Measurements from ENCODE around the gene SFTA2. TPM values are rescaled to one million over a fixed set of nuclear protein-coding genes. Genes with fewer than 3 reads are reported as not detected.

SFTA2 gene
- total RNA-seq, 1 experiment from 2014 or later, result not detected

DNA sequence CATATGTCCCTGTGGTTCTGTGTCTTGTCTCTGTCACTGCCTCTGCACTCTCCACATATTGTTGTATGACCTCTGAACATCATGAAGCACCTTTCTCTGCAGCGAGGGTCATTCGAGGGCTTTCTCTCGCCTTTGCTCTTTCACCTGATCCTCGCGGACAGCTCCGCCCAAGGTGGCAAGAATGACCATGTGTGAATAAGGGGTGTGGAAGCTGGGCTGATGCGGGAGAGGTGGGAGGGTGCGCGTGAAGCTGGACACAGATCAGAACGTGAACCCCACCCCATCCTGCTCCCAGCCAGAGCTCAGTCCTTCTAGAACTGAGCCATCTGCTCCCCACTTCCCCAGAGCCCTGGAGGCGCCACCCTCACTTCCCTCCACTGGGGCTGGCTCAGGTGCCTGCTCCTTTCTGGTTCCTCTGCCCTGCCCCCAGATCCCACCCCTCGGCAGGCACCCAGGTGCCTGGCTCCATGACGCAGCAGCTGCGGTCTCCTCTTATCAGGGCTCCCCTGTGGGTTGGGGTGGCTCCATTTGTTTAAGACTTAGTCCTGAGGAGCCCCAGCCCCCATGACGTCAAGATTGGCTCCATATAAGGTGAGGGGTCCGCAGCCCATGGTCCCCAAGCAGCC is 8.5 kb upstream of the SFTA2 start, which contains the start of gene MUCL3:
MUCL3 (plus strand) TSS at position 613 of the 626 bp plus-strand sequence. CDS start 27 bp downstream, outside the sequence.
- Histone ChIP-seq H3K4me1 (ENCODE audit: insufficient read depth, low read length) (peaks cover 9% of the 10 kb centered on the region; the same call in 1 of the 2 replicates), H4K20me1 (ENCODE audit: low read length) (no peaks in the 10 kb centered on the region), H3K9me2 (replicated peaks; ENCODE audit: low read length) (no peaks in the 10 kb centered on the region), H3K27ac (ENCODE audit: low read length) (no peak within 1 kb of the TSS), H3K27me3 (ENCODE audit: low read length) (no peaks in the 10 kb centered on the region), H3K79me2 (ENCODE audit: low read length) (no peaks in the 10 kb centered on the region), H2AFZ (ENCODE audit: low read length) (no peak within 1 kb of the TSS), H3F3A (ENCODE audit: low read length, unreplicated experiment) (no peaks in the 10 kb centered on the region), H3K9ac (ENCODE audit: low read length) (no peak within 1 kb of the TSS), H3K4me2 (ENCODE audit: low read length) (no peak within 1 kb of the TSS), H3K4me3 (ENCODE audit: low read length) (no peak within 1 kb of the TSS), H3K9me3 (ENCODE audit: low read length) (no peaks in the 10 kb centered on the region), H3K36me3 (ENCODE audit: low read depth, low read length) (no peaks in the 10 kb centered on the region)
- TF ChIP-seq EZH2 (IDR thresholded peaks at IDR 0.05; ENCODE audit: low read length, unreplicated experiment), result no peak
- no peak for TF ChIP-seq EZH2phosphoT487 (IDR thresholded peaks at IDR 0.05; ENCODE audit: borderline replicate concordance, low read length)
- TF ChIP-seq, protein P1, sequence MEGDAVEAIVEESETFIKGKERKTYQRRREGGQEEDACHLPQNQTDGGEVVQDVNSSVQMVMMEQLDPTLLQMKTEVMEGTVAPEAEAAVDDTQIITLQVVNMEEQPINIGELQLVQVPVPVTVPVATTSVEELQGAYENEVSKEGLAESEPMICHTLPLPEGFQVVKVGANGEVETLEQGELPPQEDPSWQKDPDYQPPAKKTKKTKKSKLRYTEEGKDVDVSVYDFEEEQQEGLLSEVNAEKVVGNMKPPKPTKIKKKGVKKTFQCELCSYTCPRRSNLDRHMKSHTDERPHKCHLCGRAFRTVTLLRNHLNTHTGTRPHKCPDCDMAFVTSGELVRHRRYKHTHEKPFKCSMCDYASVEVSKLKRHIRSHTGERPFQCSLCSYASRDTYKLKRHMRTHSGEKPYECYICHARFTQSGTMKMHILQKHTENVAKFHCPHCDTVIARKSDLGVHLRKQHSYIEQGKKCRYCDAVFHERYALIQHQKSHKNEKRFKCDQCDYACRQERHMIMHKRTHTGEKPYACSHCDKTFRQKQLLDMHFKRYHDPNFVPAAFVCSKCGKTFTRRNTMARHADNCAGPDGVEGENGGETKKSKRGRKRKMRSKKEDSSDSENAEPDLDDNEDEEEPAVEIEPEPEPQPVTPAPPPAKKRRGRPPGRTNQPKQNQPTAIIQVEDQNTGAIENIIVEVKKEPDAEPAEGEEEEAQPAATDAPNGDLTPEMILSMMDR (conservative IDR thresholded peaks at IDR 0.05; ENCODE audit: low read depth, low read length), result no peak
- ChIA-PET CTCF (interaction anchor here (0.6 to 1.5 kb wide), 2 partner anchors 130 to 1187 kb away, joined by 3 to 5 read pairs; partner anchors contain the start of gene ATF6B), POLR2A (ENCODE audit: unreplicated experiment) (no interaction called here)
- BruUV-seq (replicated peaks), result no TSS peak
- ATAC-seq (no peak), DNase-seq (no peak)
- intact Hi-C loops (cut with micrococcal nuclease), result no loop called here

DNA sequence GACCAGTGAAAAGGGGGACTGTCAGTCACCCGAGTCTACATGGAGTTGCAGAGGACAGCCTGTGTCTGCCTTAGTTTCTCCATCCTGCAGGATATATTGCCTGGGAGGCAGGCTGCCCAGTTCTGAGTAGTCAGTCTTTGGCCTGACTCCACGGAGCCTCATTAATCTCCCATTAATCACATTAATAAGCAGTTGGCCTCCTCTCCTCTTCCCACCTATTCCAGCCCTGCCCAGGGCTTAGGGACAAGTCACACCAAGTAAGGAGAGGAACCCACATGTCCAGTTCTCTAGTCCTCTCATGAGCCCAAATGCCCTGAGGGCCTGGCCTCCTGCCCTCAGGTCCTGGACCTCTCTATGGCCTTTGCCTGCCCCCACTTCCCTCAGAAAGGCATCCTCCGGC is 7.5 kb upstream of the SFTA2 start:
- no TSS peak for BruUV-seq (replicated peaks)
- Histone ChIP-seq H3K4me1 (ENCODE audit: insufficient read depth, low read length) (peaks cover 9% of the 10 kb centered on the region; the same call in 1 of the 2 replicates), H3F3A (ENCODE audit: low read length, unreplicated experiment) (no peaks in the 10 kb centered on the region), H3K27me3 (ENCODE audit: low read length) (no peaks in the 10 kb centered on the region), H4K20me1 (ENCODE audit: low read length) (no peaks in the 10 kb centered on the region), H2AFZ (ENCODE audit: low read length) (no peak overlapping the region), H3K9me2 (replicated peaks; ENCODE audit: low read length) (no peaks in the 10 kb centered on the region), H3K27ac (ENCODE audit: low read length) (no peak overlapping the region), H3K4me3 (ENCODE audit: low read length) (no peak overlapping the region), H3K36me3 (ENCODE audit: low read depth, low read length) (no peaks in the 10 kb centered on the region), H3K79me2 (ENCODE audit: low read length) (no peaks in the 10 kb centered on the region), H3K9ac (ENCODE audit: low read length) (no peak overlapping the region), H3K9me3 (ENCODE audit: low read length) (no peaks in the 10 kb centered on the region), H3K4me2 (ENCODE audit: low read length) (no peak overlapping the region)
- intact Hi-C loops (cut with micrococcal nuclease), result loop anchor here (10.0 kb wide), 1 partner anchor 45 kb away; the partner anchor contains the start of gene MUC21
- ChIA-PET POLR2A (ENCODE audit: unreplicated experiment) (no interaction called here), CTCF (interaction anchor here (1.5 kb wide), 1 partner anchor 131 kb away, joined by 5 read pairs; no protein-coding TSS in a partner anchor)
- no peak for TF ChIP-seq EZH2 (IDR thresholded peaks at IDR 0.05; ENCODE audit: low read length, unreplicated experiment)
- TF ChIP-seq EZH2phosphoT487 (IDR thresholded peaks at IDR 0.05; ENCODE audit: borderline replicate concordance, low read length), result no peak
- TF ChIP-seq, protein P1 (conservative IDR thresholded peaks at IDR 0.05; ENCODE audit: low read depth, low read length), result no peak
- DNase-seq (no peak), ATAC-seq (no peak)

DNA sequence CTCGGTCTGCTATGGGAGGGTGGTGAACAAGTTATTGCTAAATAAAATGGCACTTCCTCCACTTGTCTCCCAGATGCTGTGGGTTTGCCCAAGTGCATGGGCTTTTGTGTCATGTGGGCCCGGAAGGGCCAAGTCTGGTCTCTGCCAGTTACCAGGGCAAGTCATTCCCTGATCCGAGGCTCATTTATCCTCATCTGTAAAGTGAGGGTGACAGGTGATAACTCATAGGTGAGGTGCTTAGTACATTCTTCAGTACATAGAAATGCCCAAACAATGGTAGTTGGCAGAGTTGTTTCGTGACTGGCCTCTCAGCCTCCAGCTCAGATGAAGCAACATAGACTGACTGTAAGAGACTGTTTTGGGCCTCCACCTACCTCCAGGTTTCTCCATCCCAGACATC is 6.8 kb upstream of the SFTA2 start:
- Histone ChIP-seq H3K4me1 (ENCODE audit: insufficient read depth, low read length) (peaks cover 9% of the 10 kb centered on the region; the same call in 1 of the 2 replicates), H3K4me2 (ENCODE audit: low read length) (no peak overlapping the region), H3K79me2 (ENCODE audit: low read length) (no peaks in the 10 kb centered on the region), H3K4me3 (ENCODE audit: low read length) (no peak overlapping the region), H4K20me1 (ENCODE audit: low read length) (no peaks in the 10 kb centered on the region), H3K9ac (ENCODE audit: low read length) (no peak overlapping the region), H3K27me3 (ENCODE audit: low read length) (no peaks in the 10 kb centered on the region), H3K9me2 (replicated peaks; ENCODE audit: low read length) (no peaks in the 10 kb centered on the region), H3K36me3 (ENCODE audit: low read depth, low read length) (no peaks in the 10 kb centered on the region), H3K27ac (ENCODE audit: low read length) (no peak overlapping the region), H3F3A (ENCODE audit: low read length, unreplicated experiment) (no peaks in the 10 kb centered on the region), H2AFZ (ENCODE audit: low read length) (no peak overlapping the region), H3K9me3 (ENCODE audit: low read length) (no peaks in the 10 kb centered on the region)
- TF ChIP-seq EZH2 (IDR thresholded peaks at IDR 0.05; ENCODE audit: low read length, unreplicated experiment) (no peak), EZH2phosphoT487 (IDR thresholded peaks at IDR 0.05; ENCODE audit: borderline replicate concordance, low read length) (no peak)
- TF ChIP-seq, protein P1 (conservative IDR thresholded peaks at IDR 0.05; ENCODE audit: low read depth, low read length), result no peak
- CTCF ChIA-PET, result interaction anchor here (0.6 kb wide), 1 partner anchor 69 kb away, joined by 3 read pairs; no protein-coding TSS in a partner anchor
- BruUV-seq (replicated peaks), result no TSS peak
- no peak for ATAC-seq
- intact Hi-C loops (cut with micrococcal nuclease), result loop anchor here (10.0 kb wide), 1 partner anchor 46 kb away; the partner anchor contains the start of gene MUC21
- POLR2A ChIA-PET (ENCODE audit: unreplicated experiment), result no interaction called here
- no peak for DNase-seq

All from PC-3 (cell line).